ENCODE results near the gene ELOVL6.
"Not testable (repeated sequence)": the region's sequence is repeated elsewhere in the genome, so short reads cannot be mapped to it uniquely, and the experiment has no call there.

Gene ELOVL6

DNA sequence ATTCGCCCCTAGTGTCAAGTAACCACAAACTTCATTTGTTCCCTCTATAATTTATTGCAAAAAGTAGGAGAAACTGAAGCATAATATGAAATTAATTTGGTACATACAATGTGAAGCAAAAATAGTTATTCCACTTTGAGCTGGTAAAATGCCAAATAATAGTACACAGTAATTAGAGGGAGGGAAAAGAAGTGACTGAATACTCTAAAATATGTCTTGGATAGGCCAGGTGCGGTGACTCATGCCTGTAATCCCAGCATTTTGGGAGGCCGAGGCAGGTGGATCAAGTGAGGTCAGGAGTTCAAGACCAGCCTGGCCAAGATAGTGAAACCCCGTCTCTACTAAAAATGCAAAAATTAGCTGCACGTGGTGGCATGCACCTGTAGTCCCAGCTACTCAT lies 41.2 kb downstream of the ELOVL6 start:
- not testable (repeated sequence) for H3K4me1 ChIP-seq (ENCODE audit: insufficient read depth, low read length); H3K27ac ChIP-seq (ENCODE audit: low read depth, low read length); H3K27me3 ChIP-seq (ENCODE audit: control insufficient read depth in 1 of 2, insufficient read depth in 2 of 2, low read length in 2 of 2); H3K4me3 ChIP-seq (ENCODE audit: low read depth in 1 of 2, low read length in 2 of 2); H3K36me3 ChIP-seq (ENCODE audit: insufficient read depth, low read length); H3K9me3 ChIP-seq (ENCODE audit: low read length); H3K9ac ChIP-seq (ENCODE audit: low read length)

DNA sequence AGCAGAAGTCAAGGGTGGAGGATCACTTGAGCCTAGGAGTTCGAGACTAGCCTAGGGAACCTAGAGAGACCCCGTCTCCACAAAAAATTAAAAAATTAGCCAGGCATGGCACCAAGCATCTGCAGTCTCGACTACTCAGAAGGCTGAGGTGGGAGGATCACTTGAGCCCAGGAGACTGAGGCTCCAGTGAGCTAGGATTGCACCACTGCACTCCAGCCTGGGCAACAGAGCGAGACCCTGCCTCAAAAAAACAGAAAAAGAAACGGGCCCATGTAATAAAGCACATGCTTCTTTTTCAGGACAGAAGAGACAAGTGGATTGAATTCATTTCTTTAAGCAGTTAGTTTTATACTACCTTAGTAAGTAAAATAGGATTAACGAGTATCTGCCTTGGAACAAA lies 42.0 kb downstream of the ELOVL6 start:
- H3K9ac ChIP-seq (ENCODE audit: low read length): no peak overlapping the region
- no peaks in the 10 kb centered on the region for H3K36me3 ChIP-seq (ENCODE audit: insufficient read depth, low read length)
- no peaks in the 10 kb centered on the region for H3K27me3 ChIP-seq (ENCODE audit: control insufficient read depth in 1 of 2, insufficient read depth in 2 of 2, low read length in 2 of 2)
- H3K27ac ChIP-seq (ENCODE audit: low read depth, low read length): no peak overlapping the region
- H3K9me3 ChIP-seq (ENCODE audit: low read length): no peaks in the 10 kb centered on the region
- H3K4me3 ChIP-seq (ENCODE audit: low read depth in 1 of 2, low read length in 2 of 2): no peak overlapping the region
- no peaks in the 10 kb centered on the region for H3K4me1 ChIP-seq (ENCODE audit: insufficient read depth, low read length)

DNA sequence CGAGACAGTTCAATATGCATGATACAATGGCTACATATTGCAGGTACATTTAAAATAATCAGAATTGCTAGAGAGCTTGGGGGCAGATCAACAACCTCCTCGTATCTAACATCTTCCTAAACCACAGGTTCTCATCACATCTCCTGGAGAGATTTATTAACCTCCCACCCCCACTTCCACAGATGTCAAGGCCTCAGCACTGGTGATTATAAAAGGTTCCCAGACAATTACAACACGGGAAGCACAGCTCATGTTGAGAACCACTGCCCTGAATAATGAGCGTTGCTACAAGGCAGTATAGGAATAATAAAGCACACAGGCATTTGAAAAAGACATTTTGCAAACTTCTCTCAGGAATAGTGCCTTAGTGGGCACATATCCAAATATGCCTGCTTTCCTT lies 42.8 kb downstream of the ELOVL6 start:
- no peaks in the 10 kb centered on the region for H3K27me3 ChIP-seq (ENCODE audit: control insufficient read depth in 1 of 2, insufficient read depth in 2 of 2, low read length in 2 of 2)
- H3K9me3 ChIP-seq (ENCODE audit: low read length): no peaks in the 10 kb centered on the region
- no peaks in the 10 kb centered on the region for H3K4me1 ChIP-seq (ENCODE audit: insufficient read depth, low read length)
- no peak overlapping the region for H3K4me3 ChIP-seq (ENCODE audit: low read depth in 1 of 2, low read length in 2 of 2)
- H3K36me3 ChIP-seq (ENCODE audit: insufficient read depth, low read length): no peaks in the 10 kb centered on the region
- no peak overlapping the region for H3K9ac ChIP-seq (ENCODE audit: low read length)
- H3K27ac ChIP-seq (ENCODE audit: low read depth, low read length): no peak overlapping the region

DNA sequence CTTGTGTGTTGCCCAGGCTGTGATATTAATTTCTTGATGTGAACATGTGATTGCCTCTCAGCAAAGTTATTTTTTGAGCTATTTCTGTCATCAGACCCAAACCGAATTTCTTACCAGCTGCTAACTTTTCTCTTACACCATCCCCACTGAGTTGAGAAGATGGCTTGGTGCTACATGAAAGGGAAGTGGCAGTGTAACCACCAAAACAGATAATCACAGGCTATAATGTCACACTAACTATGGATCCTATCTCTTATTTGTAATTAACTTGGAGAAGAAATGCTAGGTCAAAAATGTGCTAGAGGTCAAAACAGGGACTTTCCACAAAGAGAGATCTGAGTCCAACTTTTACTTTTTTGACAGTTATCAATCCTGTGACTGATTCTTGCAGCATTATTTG lies 43.8 kb downstream of the ELOVL6 start:
- Histone ChIP-seq H3K4me1 (ENCODE audit: insufficient read depth, low read length) (no peaks in the 10 kb centered on the region), H3K27me3 (ENCODE audit: control insufficient read depth in 1 of 2, insufficient read depth in 2 of 2, low read length in 2 of 2) (no peaks in the 10 kb centered on the region), H3K4me3 (ENCODE audit: low read depth in 1 of 2, low read length in 2 of 2) (no peak overlapping the region), H3K36me3 (ENCODE audit: insufficient read depth, low read length) (no peaks in the 10 kb centered on the region), H3K27ac (ENCODE audit: low read depth, low read length) (no peak overlapping the region), H3K9me3 (ENCODE audit: low read length) (no peaks in the 10 kb centered on the region), H3K9ac (ENCODE audit: low read length) (no peak overlapping the region)

DNA sequence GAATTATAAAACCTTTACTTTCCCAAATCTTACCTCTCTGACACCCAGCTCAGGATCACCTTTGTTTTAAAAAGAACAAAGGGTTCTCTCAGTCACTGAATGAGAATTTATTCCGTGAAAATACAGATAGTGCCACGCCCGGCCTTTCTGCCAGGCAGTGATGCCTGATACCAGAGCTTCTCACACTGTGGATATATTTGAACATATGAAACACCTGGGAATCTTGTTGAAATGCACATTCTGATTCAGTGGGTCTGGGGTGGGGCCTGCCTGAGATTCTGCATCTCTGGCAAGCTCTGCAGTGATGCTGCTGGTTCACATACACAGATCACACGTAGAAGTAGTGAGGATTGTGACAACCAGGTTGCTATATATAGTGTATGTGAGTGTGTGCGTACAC lies 46.0 kb downstream of the ELOVL6 start:
- Histone ChIP-seq H3K27me3 (ENCODE audit: control insufficient read depth in 1 of 2, insufficient read depth in 2 of 2, low read length in 2 of 2) (no peaks in the 10 kb centered on the region), H3K36me3 (ENCODE audit: insufficient read depth, low read length) (no peaks in the 10 kb centered on the region), H3K9me3 (ENCODE audit: low read length) (no peaks in the 10 kb centered on the region), H3K27ac (ENCODE audit: low read depth, low read length) (no peak overlapping the region), H3K4me1 (ENCODE audit: insufficient read depth, low read length) (no peaks in the 10 kb centered on the region), H3K9ac (ENCODE audit: low read length) (no peak overlapping the region), H3K4me3 (ENCODE audit: low read depth in 1 of 2, low read length in 2 of 2) (no peak overlapping the region)

DNA sequence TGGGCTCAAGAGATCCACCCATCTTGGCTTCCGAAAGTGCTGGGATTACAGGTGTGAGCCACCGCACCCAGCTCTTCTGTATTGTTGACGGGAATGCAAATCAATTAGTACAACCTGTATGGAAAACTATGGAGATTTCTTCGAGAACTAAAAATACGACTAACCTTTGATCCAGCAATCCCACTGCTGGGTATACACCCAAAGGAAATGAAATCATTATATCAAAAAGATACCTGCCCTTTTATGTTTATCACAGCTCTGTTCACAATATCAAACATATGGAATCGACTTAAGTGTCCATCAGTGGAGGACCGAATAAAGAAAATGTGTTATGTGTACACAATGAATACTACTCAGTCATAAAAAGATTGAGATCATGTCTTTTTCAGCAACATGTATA lies 49.3 kb downstream of the ELOVL6 start:
- H3K9ac ChIP-seq (ENCODE audit: low read length): no peak overlapping the region
- H3K27ac ChIP-seq (ENCODE audit: low read depth, low read length): no peak overlapping the region
- no peak overlapping the region for H3K4me3 ChIP-seq (ENCODE audit: low read depth in 1 of 2, low read length in 2 of 2)
- H3K36me3 ChIP-seq (ENCODE audit: insufficient read depth, low read length): no peaks in the 10 kb centered on the region
- no peaks in the 10 kb centered on the region for H3K9me3 ChIP-seq (ENCODE audit: low read length)
- H3K4me1 ChIP-seq (ENCODE audit: insufficient read depth, low read length): no peaks in the 10 kb centered on the region
- H3K27me3 ChIP-seq (ENCODE audit: control insufficient read depth in 1 of 2, insufficient read depth in 2 of 2, low read length in 2 of 2): no peaks in the 10 kb centered on the region

DNA sequence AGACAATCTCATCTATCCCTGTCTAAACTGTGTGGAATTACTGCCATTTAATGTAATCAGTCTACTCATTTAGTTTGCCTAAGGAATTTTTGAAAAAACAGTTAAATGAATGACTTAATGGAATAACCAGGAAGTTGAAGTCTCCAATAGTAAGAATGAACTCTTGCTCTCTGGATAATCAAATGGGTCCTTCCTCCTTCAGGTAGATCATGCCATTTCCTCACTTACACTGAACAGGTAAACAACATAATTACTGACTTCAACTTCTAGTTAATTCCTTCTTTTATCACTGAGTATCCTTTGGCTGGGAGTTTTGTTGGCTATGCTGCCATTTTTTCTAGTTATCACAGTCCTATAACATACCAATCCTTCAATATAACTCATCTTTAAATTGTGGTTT lies 56.0 kb downstream of the ELOVL6 start:
- no peaks in the 10 kb centered on the region for H3K27me3 ChIP-seq (ENCODE audit: control insufficient read depth in 1 of 2, insufficient read depth in 2 of 2, low read length in 2 of 2)
- no peak overlapping the region for H3K4me3 ChIP-seq (ENCODE audit: low read depth in 1 of 2, low read length in 2 of 2)
- no peaks in the 10 kb centered on the region for H3K4me1 ChIP-seq (ENCODE audit: insufficient read depth, low read length)
- no peaks in the 10 kb centered on the region for H3K9me3 ChIP-seq (ENCODE audit: low read length)
- no peak overlapping the region for H3K9ac ChIP-seq (ENCODE audit: low read length)
- no peaks in the 10 kb centered on the region for H3K36me3 ChIP-seq (ENCODE audit: insufficient read depth, low read length)
- no peak overlapping the region for H3K27ac ChIP-seq (ENCODE audit: low read depth, low read length)

DNA sequence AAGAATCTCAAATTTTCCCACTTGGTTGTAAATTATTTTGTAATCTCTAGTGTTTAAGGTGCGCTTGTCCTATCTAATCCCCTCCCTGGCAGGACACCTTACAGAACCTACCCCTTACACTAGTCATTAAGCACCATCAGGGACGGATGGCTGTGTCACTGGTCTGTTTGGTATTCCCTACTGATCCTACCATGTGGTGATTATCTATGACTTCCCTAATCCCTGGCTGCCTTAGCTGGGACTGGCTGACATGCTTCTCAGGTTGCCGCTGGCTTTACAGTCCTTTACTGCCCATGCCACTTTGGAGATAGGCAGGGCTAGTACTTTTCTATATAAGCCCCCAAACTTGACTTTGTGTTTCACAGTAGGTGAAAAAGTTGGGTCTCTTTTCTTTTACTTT lies 58.6 kb downstream of the ELOVL6 start:
- H3K4me3 ChIP-seq (ENCODE audit: low read depth in 1 of 2, low read length in 2 of 2): no peak overlapping the region
- H3K9me3 ChIP-seq (ENCODE audit: low read length): no peaks in the 10 kb centered on the region
- H3K9ac ChIP-seq (ENCODE audit: low read length): no peak overlapping the region
- no peak overlapping the region for H3K27ac ChIP-seq (ENCODE audit: low read depth, low read length)
- no peaks in the 10 kb centered on the region for H3K36me3 ChIP-seq (ENCODE audit: insufficient read depth, low read length)
- H3K4me1 ChIP-seq (ENCODE audit: insufficient read depth, low read length): no peaks in the 10 kb centered on the region
- no peaks in the 10 kb centered on the region for H3K27me3 ChIP-seq (ENCODE audit: control insufficient read depth in 1 of 2, insufficient read depth in 2 of 2, low read length in 2 of 2)

DNA sequence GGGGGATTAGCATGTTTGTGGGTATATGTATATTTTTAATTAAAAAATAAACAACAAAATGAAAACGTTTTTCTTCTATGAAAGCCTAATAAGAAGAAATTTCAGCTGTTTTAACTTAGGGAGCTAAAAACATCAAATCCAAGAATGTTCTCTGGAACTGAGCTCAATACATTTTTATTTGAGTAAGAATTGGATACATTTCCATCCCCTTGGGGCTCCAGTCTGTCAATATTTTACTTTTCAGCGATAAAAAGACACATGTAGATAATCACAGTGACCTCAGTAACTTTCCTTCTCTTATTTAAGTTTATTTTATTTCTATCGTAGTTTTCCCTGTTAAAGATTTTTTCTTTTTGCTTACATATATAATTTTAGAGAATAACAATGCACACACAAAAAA lies 59.3 kb downstream of the ELOVL6 start:
- Histone ChIP-seq H3K4me3 (ENCODE audit: low read depth in 1 of 2, low read length in 2 of 2) (no peak overlapping the region), H3K36me3 (ENCODE audit: insufficient read depth, low read length) (no peaks in the 10 kb centered on the region), H3K9ac (ENCODE audit: low read length) (no peak overlapping the region), H3K27ac (ENCODE audit: low read depth, low read length) (no peak overlapping the region), H3K9me3 (ENCODE audit: low read length) (no peaks in the 10 kb centered on the region), H3K4me1 (ENCODE audit: insufficient read depth, low read length) (no peaks in the 10 kb centered on the region), H3K27me3 (ENCODE audit: control insufficient read depth in 1 of 2, insufficient read depth in 2 of 2, low read length in 2 of 2) (no peaks in the 10 kb centered on the region)

DNA sequence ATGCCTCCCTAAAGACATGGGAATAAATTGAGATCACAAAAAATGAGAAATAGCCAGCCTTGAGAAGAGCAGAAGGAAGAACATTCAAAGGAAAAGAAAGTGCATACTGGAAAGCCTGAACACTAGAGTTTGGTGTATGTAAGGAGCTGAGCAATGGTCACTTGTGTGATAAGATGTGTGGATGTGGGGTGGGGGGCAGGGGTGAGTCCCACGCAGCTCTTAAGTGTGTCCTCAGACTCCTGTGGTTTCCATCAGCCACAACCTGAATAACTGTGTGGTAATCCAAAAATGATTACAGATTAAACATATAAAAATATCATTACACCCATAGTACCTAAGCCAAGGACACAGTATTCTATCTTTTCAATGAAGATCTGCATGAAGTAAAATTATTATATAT lies 59.9 kb downstream of the ELOVL6 start:
- Histone ChIP-seq H3K27me3 (ENCODE audit: control insufficient read depth in 1 of 2, insufficient read depth in 2 of 2, low read length in 2 of 2) (no peaks in the 10 kb centered on the region), H3K27ac (ENCODE audit: low read depth, low read length) (no peak overlapping the region), H3K9me3 (ENCODE audit: low read length) (no peaks in the 10 kb centered on the region), H3K9ac (ENCODE audit: low read length) (no peak overlapping the region), H3K4me1 (ENCODE audit: insufficient read depth, low read length) (no peaks in the 10 kb centered on the region), H3K4me3 (ENCODE audit: low read depth in 1 of 2, low read length in 2 of 2) (no peak overlapping the region), H3K36me3 (ENCODE audit: insufficient read depth, low read length) (no peaks in the 10 kb centered on the region)

DNA sequence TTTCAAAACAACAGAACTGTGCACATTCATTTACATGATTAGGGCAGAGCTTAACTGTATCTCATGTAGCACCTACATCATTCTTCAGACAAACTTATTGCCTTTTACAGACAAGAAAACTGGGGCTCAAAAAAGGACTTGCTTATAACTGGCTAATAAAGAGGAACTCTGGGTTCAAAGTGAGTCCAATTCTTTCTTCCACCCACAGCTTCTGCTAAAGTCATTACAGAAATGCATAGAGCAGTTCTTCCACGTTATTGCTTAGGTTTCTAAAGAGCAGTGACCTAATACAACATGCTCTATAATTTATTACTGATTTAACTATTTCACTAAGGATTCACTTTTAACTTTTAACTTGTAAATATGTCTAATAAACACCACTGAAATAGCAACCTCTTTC lies 60.6 kb downstream of the ELOVL6 start:
- H3K27ac ChIP-seq (ENCODE audit: low read depth, low read length): no peak overlapping the region
- no peaks in the 10 kb centered on the region for H3K36me3 ChIP-seq (ENCODE audit: insufficient read depth, low read length)
- H3K9me3 ChIP-seq (ENCODE audit: low read length): no peaks in the 10 kb centered on the region
- no peak overlapping the region for H3K9ac ChIP-seq (ENCODE audit: low read length)
- H3K27me3 ChIP-seq (ENCODE audit: control insufficient read depth in 1 of 2, insufficient read depth in 2 of 2, low read length in 2 of 2): no peaks in the 10 kb centered on the region
- H3K4me3 ChIP-seq (ENCODE audit: low read depth in 1 of 2, low read length in 2 of 2): no peak overlapping the region
- no peaks in the 10 kb centered on the region for H3K4me1 ChIP-seq (ENCODE audit: insufficient read depth, low read length)

DNA sequence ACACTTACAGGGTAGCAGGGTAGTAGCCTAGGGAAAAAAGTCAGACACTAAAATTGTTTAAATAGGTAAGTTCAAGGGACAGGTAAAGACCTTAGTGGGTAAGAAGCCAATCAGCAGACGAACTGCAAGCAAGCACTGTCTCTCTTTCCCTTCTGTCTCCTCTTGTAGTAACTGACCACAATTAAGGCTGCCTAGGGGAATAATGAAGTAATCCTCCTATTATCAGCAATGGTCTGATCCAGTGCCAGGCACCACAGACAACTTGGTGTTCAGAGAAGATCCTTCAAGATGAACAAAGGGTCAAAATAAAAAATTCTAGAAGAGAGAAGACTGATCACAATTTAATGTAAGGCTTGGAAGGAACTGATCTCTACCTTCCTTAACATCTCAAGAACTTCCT lies 62.9 kb downstream of the ELOVL6 start:
- Histone ChIP-seq H3K27ac (ENCODE audit: low read depth, low read length) (no peak overlapping the region), H3K4me3 (ENCODE audit: low read depth in 1 of 2, low read length in 2 of 2) (no peak overlapping the region), H3K36me3 (ENCODE audit: insufficient read depth, low read length) (no peaks in the 10 kb centered on the region), H3K9me3 (ENCODE audit: low read length) (no peaks in the 10 kb centered on the region), H3K27me3 (ENCODE audit: control insufficient read depth in 1 of 2, insufficient read depth in 2 of 2, low read length in 2 of 2) (no peaks in the 10 kb centered on the region), H3K9ac (ENCODE audit: low read length) (no peak overlapping the region), H3K4me1 (ENCODE audit: insufficient read depth, low read length) (no peaks in the 10 kb centered on the region)

DNA sequence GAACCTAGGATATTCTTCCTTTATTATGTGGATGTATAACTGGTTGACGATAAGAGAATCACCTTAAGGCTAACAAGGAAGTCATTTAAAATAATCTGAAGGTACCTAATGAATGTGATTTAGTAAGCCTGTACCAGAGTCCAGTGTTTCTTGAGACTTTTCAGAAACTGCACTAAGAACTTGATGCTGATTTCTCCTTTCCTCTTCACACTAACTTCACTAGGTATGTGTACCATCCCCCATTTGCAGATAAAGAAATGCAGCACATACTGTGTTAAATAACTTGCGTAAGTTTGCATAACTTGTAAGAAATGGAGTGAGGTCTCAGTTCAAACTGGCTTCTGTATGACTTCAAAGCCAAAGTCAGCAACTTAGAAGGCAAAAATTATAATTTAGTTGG lies 63.3 kb downstream of the ELOVL6 start:
- Histone ChIP-seq H3K27ac (ENCODE audit: low read depth, low read length) (no peak overlapping the region), H3K27me3 (ENCODE audit: control insufficient read depth in 1 of 2, insufficient read depth in 2 of 2, low read length in 2 of 2) (no peaks in the 10 kb centered on the region), H3K9ac (ENCODE audit: low read length) (no peak overlapping the region), H3K4me3 (ENCODE audit: low read depth in 1 of 2, low read length in 2 of 2) (no peak overlapping the region), H3K9me3 (ENCODE audit: low read length) (no peaks in the 10 kb centered on the region), H3K36me3 (ENCODE audit: insufficient read depth, low read length) (no peaks in the 10 kb centered on the region), H3K4me1 (ENCODE audit: insufficient read depth, low read length) (no peaks in the 10 kb centered on the region)
